ENCODE results near the gene VPS13A.
A peak's percentile ranks its signal among the peaks of the same experiment; 100 is the strongest.

- TF ChIP-seq, protein P1, sequence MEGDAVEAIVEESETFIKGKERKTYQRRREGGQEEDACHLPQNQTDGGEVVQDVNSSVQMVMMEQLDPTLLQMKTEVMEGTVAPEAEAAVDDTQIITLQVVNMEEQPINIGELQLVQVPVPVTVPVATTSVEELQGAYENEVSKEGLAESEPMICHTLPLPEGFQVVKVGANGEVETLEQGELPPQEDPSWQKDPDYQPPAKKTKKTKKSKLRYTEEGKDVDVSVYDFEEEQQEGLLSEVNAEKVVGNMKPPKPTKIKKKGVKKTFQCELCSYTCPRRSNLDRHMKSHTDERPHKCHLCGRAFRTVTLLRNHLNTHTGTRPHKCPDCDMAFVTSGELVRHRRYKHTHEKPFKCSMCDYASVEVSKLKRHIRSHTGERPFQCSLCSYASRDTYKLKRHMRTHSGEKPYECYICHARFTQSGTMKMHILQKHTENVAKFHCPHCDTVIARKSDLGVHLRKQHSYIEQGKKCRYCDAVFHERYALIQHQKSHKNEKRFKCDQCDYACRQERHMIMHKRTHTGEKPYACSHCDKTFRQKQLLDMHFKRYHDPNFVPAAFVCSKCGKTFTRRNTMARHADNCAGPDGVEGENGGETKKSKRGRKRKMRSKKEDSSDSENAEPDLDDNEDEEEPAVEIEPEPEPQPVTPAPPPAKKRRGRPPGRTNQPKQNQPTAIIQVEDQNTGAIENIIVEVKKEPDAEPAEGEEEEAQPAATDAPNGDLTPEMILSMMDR (conservative IDR thresholded peaks at IDR 0.05; ENCODE audit: low read length) = peak; percentile 88
- no peak for TF ChIP-seq EZH2phosphoT487 (IDR thresholded peaks at IDR 0.05; ENCODE audit: borderline replicate concordance, low read depth, low read length)
Observed at GRCh38 chr9:77456829-77457437, 279.6 kb downstream of the VPS13A start.
